ENCODE measurements around the gene YES1.

Gene YES1

GRCh38 chr18:811892-812375 lies at the start of gene YES1:
Gene YES1, minus strand, starts transcription at chr18:812242. Its CDS starts 55,415 bp downstream, at chr18:756827.
- no peak for DNase-seq (ENCODE audit: low read depth in 1 of 2, low spot score in 1 of 2)

DNA sequence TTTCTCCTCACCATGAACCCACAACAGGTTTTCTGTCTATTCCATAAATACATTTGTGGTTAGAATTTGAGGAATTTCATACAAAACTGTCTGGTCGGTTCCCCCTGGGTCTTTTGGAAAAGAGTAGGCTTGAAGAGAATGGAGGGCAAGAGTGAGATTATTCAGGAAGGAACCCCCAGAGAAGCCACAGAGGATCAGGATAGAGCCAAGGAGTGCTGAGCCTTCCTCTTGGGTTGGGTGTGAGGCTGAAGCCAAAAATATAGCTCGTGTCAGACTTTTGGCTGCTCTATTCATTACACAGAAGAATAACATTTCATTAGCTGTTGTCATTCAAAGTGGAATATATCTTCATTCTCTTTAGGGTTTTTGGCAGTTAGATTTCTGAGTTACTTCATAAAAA lies 45.9 kb upstream of the YES1 start:
- no peak for DNase-seq (ENCODE audit: low read depth in 1 of 2, low spot score in 1 of 2)

DNA sequence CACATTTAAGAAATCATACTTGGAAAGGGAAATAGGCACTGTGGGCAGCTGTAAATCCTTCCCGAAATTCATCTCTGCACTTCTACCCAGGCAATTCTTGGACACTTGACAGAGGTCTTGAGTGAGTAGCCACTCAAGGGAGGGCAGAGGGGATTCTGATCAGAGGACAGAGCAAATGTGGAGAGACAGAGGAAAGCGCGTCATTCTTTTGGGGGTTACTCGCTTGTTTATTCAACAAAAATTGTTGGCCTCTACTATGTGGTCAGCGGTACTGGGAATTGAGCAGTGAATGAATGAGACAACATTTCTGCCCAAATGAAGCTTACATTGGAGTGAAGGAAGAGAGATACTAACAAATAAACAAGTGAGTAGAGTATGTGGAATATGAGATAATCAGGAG lies 41.4 kb upstream of the YES1 start:
- no peak for DNase-seq (ENCODE audit: low read depth in 1 of 2, low spot score in 1 of 2)

DNA sequence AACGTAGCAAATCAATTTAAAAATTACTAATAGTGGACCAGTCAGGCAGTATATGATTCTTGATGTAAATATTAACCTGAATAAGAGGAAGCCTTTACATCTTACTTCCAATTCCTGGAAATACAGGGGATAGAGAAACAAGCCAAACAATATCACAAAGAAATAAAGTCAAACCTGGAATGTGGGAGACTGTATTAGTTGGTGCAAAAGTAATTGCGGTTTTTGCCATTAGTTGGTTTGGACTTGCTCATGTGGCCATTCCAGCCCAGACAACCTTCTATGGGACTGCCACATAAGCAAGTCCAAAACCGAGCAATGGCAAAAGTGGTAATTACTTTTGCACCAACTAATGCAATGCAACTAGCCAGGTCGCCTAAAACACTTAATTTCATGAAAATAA lies 38.9 kb upstream of the YES1 start:
- no peak for DNase-seq (ENCODE audit: low read depth in 1 of 2, low spot score in 1 of 2)

DNA sequence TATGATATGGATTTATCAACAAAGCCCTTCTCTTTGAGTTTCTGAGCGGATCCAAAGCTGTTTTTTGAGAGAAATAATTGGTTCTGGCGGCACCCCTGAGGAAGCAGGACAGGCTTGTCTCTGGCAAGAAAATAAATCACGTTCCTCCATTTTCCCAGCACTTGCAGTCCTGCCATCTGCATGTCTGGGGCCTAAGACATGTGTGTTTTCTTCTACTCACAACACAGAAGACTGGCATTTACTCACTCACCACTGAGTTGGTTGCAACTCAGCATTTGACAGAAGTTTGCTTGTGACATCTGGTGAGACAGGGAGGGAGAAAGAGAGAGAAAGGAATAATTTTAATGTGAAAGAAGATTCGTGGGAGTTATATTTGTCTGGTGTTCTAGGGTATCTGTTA lies 37.0 kb upstream of the YES1 start:
- DNase-seq (ENCODE audit: low read depth in 1 of 2, low spot score in 1 of 2), result no peak

GRCh38 chr18:848062-848861 lies 36.2 kb upstream of the YES1 start:
- DNase-seq (ENCODE audit: low read depth in 1 of 2, low spot score in 1 of 2), result no peak

DNA sequence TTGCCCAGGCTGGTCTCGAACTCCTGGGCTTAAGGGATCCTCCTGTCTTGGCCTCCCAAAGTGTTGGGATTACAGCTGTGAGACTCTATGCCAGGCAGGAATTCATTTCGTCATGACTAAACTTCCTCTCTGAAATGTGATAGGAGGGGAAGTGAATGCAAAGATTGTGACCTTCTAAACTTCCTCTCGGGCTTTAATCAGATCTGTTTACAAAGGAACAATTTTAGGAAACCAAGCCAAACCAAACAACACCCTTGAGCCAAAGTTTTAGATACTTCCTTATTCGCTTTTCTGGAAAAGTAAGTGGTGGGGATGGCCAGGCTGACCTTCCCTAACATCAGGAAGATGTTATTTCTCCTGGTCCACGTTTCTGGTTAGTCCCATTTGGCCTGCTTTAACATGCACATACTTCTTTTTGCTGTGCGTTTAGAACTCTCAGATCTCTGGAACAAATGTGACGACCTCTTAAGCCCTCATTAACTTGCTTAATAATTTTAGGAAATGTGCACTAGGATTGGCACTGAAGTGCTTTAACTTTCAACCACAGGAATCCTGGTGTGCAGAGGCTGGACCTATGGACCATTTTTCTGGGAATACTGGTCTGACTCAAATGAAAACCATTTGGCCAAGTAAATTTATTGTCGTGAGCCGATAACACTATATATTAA lies 33.2 kb upstream of the YES1 start:
- no peak for DNase-seq (ENCODE audit: low read depth in 1 of 2, low spot score in 1 of 2)

GRCh38 chr18:841647-842370 lies 29.8 kb upstream of the YES1 start:
- DNase-seq (ENCODE audit: low read depth in 1 of 2, low spot score in 1 of 2), result no peak

- DNase-seq (ENCODE audit: low read depth in 1 of 2, low spot score in 1 of 2), result no peak
These were observed 28.5 kb upstream of the YES1 start for GRCh38 chr18:840516-840915.

DNA sequence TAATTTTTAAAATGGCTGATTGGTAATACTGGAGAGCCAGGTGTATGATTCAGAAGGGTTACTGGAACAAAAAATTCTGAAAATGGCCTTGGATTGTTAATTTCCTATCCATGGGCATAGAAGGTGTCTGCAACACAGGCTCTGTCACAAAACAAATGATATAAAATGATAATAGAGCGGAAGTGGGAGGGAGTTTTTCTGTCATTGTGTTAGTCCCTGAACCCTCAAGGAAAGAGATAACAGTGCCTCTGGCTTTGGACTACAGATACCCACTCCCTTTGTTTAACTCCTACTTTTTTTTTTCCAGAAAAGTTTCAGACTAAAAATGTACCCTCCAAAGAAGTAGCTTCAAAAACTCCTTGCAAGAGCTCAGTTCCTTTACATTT lies 28.0 kb upstream of the YES1 start:
- no peak for DNase-seq (ENCODE audit: low read depth in 1 of 2, low spot score in 1 of 2)

DNA sequence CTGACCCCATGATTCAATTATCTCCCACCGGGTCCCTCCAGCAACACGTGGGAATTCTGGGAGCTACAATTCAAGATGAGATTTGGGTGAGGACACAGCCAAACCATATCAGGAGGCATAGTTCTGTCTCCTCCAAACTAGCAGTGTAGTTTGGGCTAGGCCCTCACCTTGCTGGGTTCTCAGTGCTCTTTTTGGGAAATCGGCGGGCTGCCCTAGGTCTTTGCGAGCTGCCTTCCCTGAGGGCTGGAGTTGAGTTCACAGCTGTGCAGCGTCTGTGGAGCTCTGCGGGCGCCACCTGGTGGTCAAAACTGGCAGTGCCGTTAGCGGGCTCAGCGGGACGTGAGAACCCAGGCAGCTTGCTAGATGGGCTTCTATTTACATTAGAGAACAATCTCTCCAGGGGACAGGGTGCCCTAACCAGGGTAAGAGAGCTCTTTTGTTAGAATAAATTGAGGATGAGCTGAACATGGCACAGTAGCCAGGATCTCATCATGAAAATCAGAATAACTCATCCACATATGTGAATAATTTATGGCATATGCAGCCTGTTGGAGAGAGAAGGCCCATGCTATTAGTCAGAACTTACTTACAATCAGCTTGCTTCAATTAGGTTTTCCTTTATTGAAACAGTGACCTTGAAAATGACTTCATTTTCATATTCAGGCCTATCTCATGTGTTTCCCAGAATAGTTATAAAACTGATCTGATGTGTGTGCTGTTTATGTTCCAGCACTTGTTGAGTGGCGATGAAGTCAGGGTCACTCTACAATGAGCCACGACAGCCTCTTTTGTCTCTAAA lies 27.4 kb upstream of the YES1 start:
- DNase-seq (ENCODE audit: low read depth in 1 of 2, low spot score in 1 of 2), result peak; percentile 77 to 80

- DNase-seq (ENCODE audit: low read depth in 1 of 2, low spot score in 1 of 2), result no peak
These were observed 25.9 kb upstream of the YES1 start for GRCh38 chr18:837922-838321.

DNA sequence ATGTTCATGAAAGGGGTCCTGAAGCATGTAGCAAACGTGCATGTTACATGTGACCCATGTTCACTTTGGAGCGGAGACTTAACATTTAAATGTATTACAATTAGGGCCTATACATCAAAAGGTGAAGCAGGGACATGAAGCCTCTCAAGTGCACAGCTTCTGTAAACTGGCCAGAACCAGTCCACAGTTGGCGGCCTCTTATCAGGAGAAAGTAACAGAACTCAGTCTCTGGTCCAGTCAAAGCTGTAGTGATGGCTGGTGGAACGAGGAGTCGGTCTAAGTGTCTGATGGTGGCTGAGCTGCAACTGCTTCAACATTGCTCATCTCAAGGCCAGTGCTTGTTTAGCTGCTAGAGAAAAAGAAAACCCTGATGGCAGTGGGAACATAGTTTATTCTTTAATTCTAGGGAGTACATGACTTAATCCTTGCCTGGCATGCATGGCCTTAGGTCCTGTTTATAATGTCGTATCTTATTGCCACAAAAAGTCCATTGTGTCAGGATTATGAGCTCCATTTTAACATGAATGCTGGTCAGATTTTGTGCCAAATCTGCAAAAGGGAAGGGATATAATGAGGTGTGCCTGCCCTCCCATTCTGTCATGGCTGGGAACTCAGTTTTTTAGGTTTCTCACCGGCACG lies 22.2 kb upstream of the YES1 start:
- DNase-seq (ENCODE audit: low read depth in 1 of 2, low spot score in 1 of 2), result no peak

- no peak for DNase-seq (ENCODE audit: low read depth in 1 of 2, low spot score in 1 of 2)
These were observed 21.2 kb upstream of the YES1 start for GRCh38 chr18:833197-833596.

GRCh38 chr18:832085-832681 lies 20.1 kb upstream of the YES1 start:
- no peak for DNase-seq (ENCODE audit: low read depth in 1 of 2, low spot score in 1 of 2)

- no peak for DNase-seq (ENCODE audit: low read depth in 1 of 2, low spot score in 1 of 2)
These were observed 18.4 kb upstream of the YES1 start for GRCh38 chr18:830315-830901.

- no peak for DNase-seq (ENCODE audit: low read depth in 1 of 2, low spot score in 1 of 2)
These were observed 17.4 kb upstream of the YES1 start for GRCh38 chr18:829432-829831.

DNA sequence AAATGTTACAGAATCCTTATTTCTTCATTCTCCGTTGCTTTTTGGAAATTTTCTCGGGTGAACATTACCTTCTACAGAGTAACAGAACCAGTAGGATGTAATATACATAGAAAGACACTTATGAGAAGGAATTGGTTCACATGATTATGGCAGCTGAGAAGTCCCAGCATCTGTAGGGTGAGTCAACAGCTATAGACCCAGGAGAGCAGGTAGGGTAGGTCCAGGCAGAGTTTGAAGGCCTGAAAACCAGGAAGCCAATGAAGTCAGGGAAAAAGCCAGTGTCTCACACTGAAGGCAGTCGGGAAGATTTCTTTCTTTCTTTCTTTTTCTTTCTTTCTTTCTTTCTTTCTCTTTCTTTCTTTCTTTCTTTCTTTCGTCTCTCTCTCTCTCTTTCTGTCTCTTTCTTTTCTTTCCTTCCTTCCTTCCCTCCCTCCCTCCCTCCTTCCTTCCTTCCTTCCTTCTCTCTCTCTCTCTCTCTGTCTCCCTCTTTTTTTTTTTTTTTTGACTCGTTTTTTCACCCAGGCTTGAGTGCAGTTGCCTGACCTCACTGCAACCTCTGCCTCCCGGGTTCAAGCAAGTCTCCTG lies 15.1 kb upstream of the YES1 start:
- no peak for DNase-seq (ENCODE audit: low read depth in 1 of 2, low spot score in 1 of 2)

DNA sequence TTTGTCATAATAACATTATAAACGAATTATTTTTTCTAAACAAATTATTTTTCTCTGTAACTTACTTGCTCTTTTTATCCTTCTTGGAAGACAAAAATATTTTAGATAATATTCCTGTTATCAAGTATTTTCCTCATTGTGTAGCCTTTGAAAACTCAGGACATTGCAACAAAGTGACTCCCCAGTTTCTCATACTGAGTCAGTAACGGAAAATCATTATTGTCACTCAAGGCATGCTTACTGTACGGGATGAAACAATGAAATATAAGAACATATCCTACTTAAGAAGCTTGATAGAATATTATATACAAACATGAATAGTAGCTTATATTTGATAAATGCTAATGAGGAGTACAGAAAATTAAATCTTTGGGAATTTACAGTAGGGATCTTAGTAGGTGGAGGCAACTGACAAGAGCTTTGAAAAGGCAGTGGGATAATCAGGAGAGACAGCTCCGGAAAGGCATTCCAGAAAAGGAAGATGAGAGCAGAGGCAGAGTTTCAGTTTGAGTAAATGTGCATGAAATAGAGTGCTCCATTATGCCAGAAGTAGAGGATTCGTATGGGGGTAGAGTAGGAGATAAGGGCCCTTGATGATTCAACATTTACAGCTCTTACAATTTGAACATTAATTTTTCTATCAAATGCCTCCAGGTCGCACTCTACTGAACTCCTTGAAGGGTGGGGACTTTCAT lies 14.0 kb upstream of the YES1 start:
- DNase-seq (ENCODE audit: low read depth in 1 of 2, low spot score in 1 of 2), result no peak

Data from stimulated activated CD4-positive, alpha-beta T cell treated with anti-CD3 and anti-CD28 coated beads, Interleukin-15, amount 100 ng/mL, for 1 hour (primary cell).